H1 (cell line): ENCODE results near the gene LRRC4. TPM values are rescaled to one million over a fixed set of nuclear protein-coding genes. Genes with fewer than 3 reads are reported as not detected.

Experiments used
- CBX8 ChIP-seq: fragments of 300-800, 300-1000 bp; sonication (generic); IDR thresholded peaks from 2 replicates; pipeline ENCODE4 v1.7.1; 2016; ENCODE audit warnings: low read depth, low read length, borderline replicate concordance
- E2F6 ChIP-seq: IDR thresholded peaks from 2 replicates; pipeline ENCODE4 v1.6.1; 2012; ENCODE audit warnings: inconsistent platforms
- HDAC6 ChIP-seq: IDR thresholded peaks from one replicate; pipeline ENCODE4 v1.7.1; 2012; ENCODE audit warnings: low read depth, mild to moderate bottlenecking, inconsistent platforms, low read length, moderate library complexity
- MAFK ChIP-seq: IDR thresholded peaks from 2 replicates; pipeline ENCODE4 v1.6.1; 2012; ENCODE audit warnings: low read depth, mild to moderate bottlenecking, improper control_type of control experiment, low read length
- POLR2AphosphoS5 ChIP-seq: IDR thresholded peaks from 2 replicates; pipeline ENCODE4 v1.6.1; 2011; ENCODE audit warnings: low read depth, low read length
- RXRA ChIP-seq: IDR thresholded peaks from 2 replicates; pipeline ENCODE4 v1.6.1; 2011; ENCODE audit warnings: low read depth, mild to moderate bottlenecking, low read length, moderate library complexity; ENCODE audit not compliant: insufficient read depth
- TBP ChIP-seq: IDR thresholded peaks from 2 replicates; pipeline ENCODE4 v1.6.1; 2011; ENCODE audit warnings: low read depth, low read length, improper control_type of control experiment
- polyA plus RNA-seq, 7 experiments: library from polyadenylated mRNA; depleted of rRNA in 3 of 7; stranded (reverse) in 5 of 7; unstranded in 2 of 7; fragments of >200 nt in 5 of 7; fragments of 200-250 nt in 2 of 7; gene quantifications; 1 replicate in 5 of 7; 2 replicates in 1 of 7; 4 replicates in 1 of 7; pipeline versions ENCODE4 v1.2.1 to v1.2.3, GENCODE V29; 2011 to 2013; ENCODE audit warnings: missing spikeins in 2 of 7, mixed read lengths in 2 of 7
- total RNA-seq: library from RNA; stranded (reverse); fragmentation: NEBNext Ultra II Directional; extraction: Animal tissue kit (Norgen Biotek cat#: 25700); gene quantifications from 2 replicates; pipeline ENCODE4 v1.2.1, GENCODE V29; 2021

Gene LRRC4
- total and polyA plus RNA-seq, 2 of the 8 experiments (the other 6 are each of a cell fraction or from before 2014, with no cell fraction given) = 13.4 to 16.4 TPM

GRCh38 chr7:128005759-128006159, 25.5 kb downstream of the LRRC4 start (continued):
- TF ChIP-seq POLR2AphosphoS5 (no peak), E2F6 (no peak), RXRA (no peak), CBX8 (no peak), TBP (no peak), HDAC6 (no peak), MAFK (no peak)
